HCT116 (cell line): ENCODE data around the gene DFFA. TPM values are rescaled to one million over a fixed set of nuclear protein-coding genes. Genes with fewer than 3 reads are reported as not detected.
A peak's percentile ranks its signal among the peaks of the same experiment; 100 is the strongest.

ENCODE experiments used
- ATAC-seq: fragments of 200-7000 bp; cut with Tn5 transposase; 2 replicates; pipeline ENCODE4 v1.9.1; 2020; ENCODE audit warnings: mild to moderate bottlenecking, moderate library complexity
- BruUV-seq: library from RNA; stranded (reverse); fragments of 400-500 nt; replicated peaks from 2 replicates; lab custom pipeline; 2021; lab: Mats Ljungman, UMichigan
- CTCF ChIA-PET: fragments of 300-600 bp; sonication (Branson Sonifier 250); formaldehyde crosslinking; loops from one replicate; lab custom pipeline; 2021; ENCODE audit warnings: antibody characterized with exemption; lab: Charles Lee
- POLR2A ChIA-PET: fragments of 300-600, 350-600 bp; sonication (Branson Sonifier 250); formaldehyde crosslinking; loops from one replicate; lab custom pipeline; 2021; ENCODE audit warnings: antibody characterized with exemption; lab: Charles Lee
- RAD21 ChIA-PET, 2 experiments: fragments of 300-600 bp; sonication (Branson Sonifier 250); formaldehyde crosslinking; loops; one replicate each; lab custom pipeline; 2023; ENCODE audit warnings: low total read pairs in 2 of 2; ENCODE audit not compliant: uncharacterized antibody in 2 of 2, unreplicated experiment in 2 of 2, low non-redundant PET in 1 of 2; lab: Charles Lee
- DNase-seq: peaks from one replicate; pipeline ENCODE4 v3.0.0-alpha.2; 2010; ENCODE audit warnings: low read depth, low spot score
- H2AFZ ChIP-seq: fragments of 200-600 bp; shearing (Covaris generic), sonication (generic); 2 replicates; pipeline ENCODE4 v1.6.1; 2017; ENCODE audit warnings: low read depth, mixed run types, mixed read lengths, antibody characterized with exemption, low read length; ENCODE audit not compliant: poor library complexity, severe bottlenecking
- H3K27ac ChIP-seq: 2 replicates; pipeline ENCODE4 v1.5.1; 2012; ENCODE audit warnings: low read depth, low read length
- H3K27me3 ChIP-seq: fragments of 200-600 bp; sonication (generic); 2 replicates; pipeline ENCODE4 v1.6.1; 2016; ENCODE audit warnings: mixed run types, low read length, mixed read lengths; ENCODE audit not compliant: insufficient read depth
- H3K36me3 ChIP-seq, 2 experiments: fragments of 200-500 bp in 1 of 2; fragments of 200-600 bp in 1 of 2; sonication (Bioruptor generic) in 1 of 2; sonication (generic) in 1 of 2; 2 replicates each; pipeline versions ENCODE4 v1.5.1 to v1.6.1; 2014 to 2016; ENCODE audit warnings: low read length in 2 of 2, inconsistent platforms in 1 of 2, mixed read lengths in 1 of 2, mixed run types in 1 of 2; ENCODE audit not compliant: insufficient read depth in 2 of 2, control insufficient read depth in 1 of 2
- H3K4me1 ChIP-seq, 2 experiments: fragments of 200-600 bp in 1 of 2; sonication (generic) in 1 of 2; 2 replicates each; pipeline versions ENCODE4 v1.5.1 to v1.6.1; 2012 to 2017; ENCODE audit warnings: low read length in 2 of 2, inconsistent platforms in 1 of 2, mild to moderate bottlenecking in 1 of 2, mixed read lengths in 1 of 2, mixed run types in 1 of 2, moderate library complexity in 1 of 2; ENCODE audit not compliant: insufficient read depth in 2 of 2, control insufficient read depth in 1 of 2
- H3K4me2 ChIP-seq: fragments of 200-600 bp; sonication (generic); 2 replicates; pipeline ENCODE4 v1.6.1; 2017; ENCODE audit warnings: mixed run types, low read length, mixed read lengths
- H3K4me3 ChIP-seq, 2 experiments: fragments of 200-600 bp in 1 of 2; sonication (generic) in 1 of 2; replicated peaks in 1 of 2; 2 replicates each; pipeline ENCODE4 v1.5.1; 2011 to 2016; ENCODE audit warnings: low read length in 2 of 2, control low read depth in 1 of 2, low read depth in 1 of 2, mild to moderate bottlenecking in 1 of 2, mixed read lengths in 1 of 2, mixed run types in 1 of 2
- H3K79me2 ChIP-seq: fragments of 200-600 bp; sonication (generic); 2 replicates; pipeline ENCODE4 v1.6.1; 2017; ENCODE audit warnings: mild to moderate bottlenecking, mixed run types, low read length, moderate library complexity, mixed read lengths; ENCODE audit not compliant: insufficient read depth
- H3K9ac ChIP-seq: fragments of 200-600 bp; sonication (generic); 2 replicates; pipeline ENCODE4 v1.6.1; 2016; ENCODE audit warnings: low read length, mixed read lengths
- H3K9me2 ChIP-seq: fragments of 200-600 bp; sonication (generic), shearing (Covaris generic); 2 replicates; pipeline ENCODE4 v1.6.1; 2017; ENCODE audit warnings: mixed run types, mild to moderate bottlenecking, moderate library complexity; ENCODE audit not compliant: insufficient read depth
- H3K9me3 ChIP-seq, 2 experiments: fragments of 200-500 bp in 1 of 2; fragments of 200-600 bp in 1 of 2; sonication (Bioruptor generic) in 1 of 2; sonication (generic) in 1 of 2; 2 replicates each; pipeline ENCODE4 v1.6.1; 2014 to 2017; ENCODE audit warnings: low read length in 2 of 2, mixed read lengths in 2 of 2, inconsistent platforms in 1 of 2, low read depth in 1 of 2, mild to moderate bottlenecking in 1 of 2, mixed run types in 1 of 2, moderate library complexity in 1 of 2; ENCODE audit not compliant: control insufficient read depth in 1 of 2, insufficient read depth in 1 of 2
- H4K20me1 ChIP-seq: fragments of 200-600 bp; sonication (generic), shearing (Covaris generic); 2 replicates; pipeline ENCODE4 v1.6.1; 2017; ENCODE audit warnings: mixed run types, mild to moderate bottlenecking, moderate library complexity; ENCODE audit not compliant: insufficient read depth
- ATF3 ChIP-seq: IDR thresholded peaks from 2 replicates; pipeline ENCODE4 v1.6.1; 2012
- CBX3 ChIP-seq: IDR thresholded peaks from 2 replicates; pipeline ENCODE4 v1.6.1; 2012; ENCODE audit warnings: low read depth
- CEBPB ChIP-seq: IDR thresholded peaks from 2 replicates; pipeline ENCODE4 v1.6.1; 2012; ENCODE audit warnings: low read depth
- CTCF ChIP-seq, 3 experiments: fragments of 200-600 bp in 1 of 3; sonication (generic) in 1 of 3; IDR thresholded peaks in 2 of 3; conservative IDR thresholded peaks in 1 of 3; 2 replicates each; pipeline ENCODE4 v1.5.1; 2012 to 2017; ENCODE audit warnings: low read depth in 2 of 3, low read length in 2 of 3, antibody characterized with exemption in 1 of 3, borderline replicate concordance in 1 of 3, control low read depth in 1 of 3, mild to moderate bottlenecking in 1 of 3, mixed read lengths in 1 of 3, mixed run types in 1 of 3, moderate library complexity in 1 of 3; ENCODE audit not compliant: insufficient read depth in 1 of 3
- ELF1 ChIP-seq: IDR thresholded peaks from 2 replicates; pipeline ENCODE4 v1.6.1; 2012; ENCODE audit warnings: low read depth, borderline replicate concordance
- EZH2 ChIP-seq: fragments of 200-600 bp; sonication (generic); IDR thresholded peaks from 2 replicates; pipeline ENCODE4 v1.6.1; 2017; ENCODE audit warnings: antibody characterized with exemption, mixed run types
- EZH2phosphoT487 ChIP-seq: fragments of 200-600 bp; IDR thresholded peaks from 2 replicates; pipeline ENCODE4 v1.6.1; 2018; ENCODE audit warnings: antibody characterized with exemption, borderline replicate concordance
- FOSL1 ChIP-seq: IDR thresholded peaks from 2 replicates; pipeline ENCODE4 v1.6.1; 2012; ENCODE audit warnings: low read depth
- JUND ChIP-seq: IDR thresholded peaks from 2 replicates; pipeline ENCODE4 v1.6.1; 2012
- POLR2A ChIP-seq: IDR thresholded peaks from 2 replicates; pipeline ENCODE4 v1.7.0; 2011; ENCODE audit warnings: borderline replicate concordance; ENCODE audit not compliant: insufficient read depth, insufficient read length; ENCODE audit errors: extremely low read depth
- POLR2AphosphoS5 ChIP-seq: IDR thresholded peaks from 2 replicates; pipeline ENCODE4 v1.6.1; 2011; ENCODE audit warnings: mild to moderate bottlenecking, low read depth, low read length, moderate library complexity
- RAD21 ChIP-seq: IDR thresholded peaks from 2 replicates; pipeline ENCODE4 v1.6.1; 2012; ENCODE audit warnings: low read depth, mild to moderate bottlenecking
- SIN3A ChIP-seq: IDR thresholded peaks from 2 replicates; pipeline ENCODE4 v1.6.1; 2012; ENCODE audit warnings: low read depth
- SRF ChIP-seq: IDR thresholded peaks from 2 replicates; pipeline ENCODE4 v1.6.1; 2012; ENCODE audit warnings: low read depth
- TCF7L2 ChIP-seq: IDR thresholded peaks from 2 replicates; pipeline ENCODE4 v1.7.0; 2011; ENCODE audit warnings: borderline replicate concordance, inconsistent platforms; ENCODE audit not compliant: insufficient read depth, insufficient read length; ENCODE audit errors: extremely low read depth
- YY1 ChIP-seq: IDR thresholded peaks from 2 replicates; pipeline ENCODE4 v1.6.1; 2011; ENCODE audit warnings: low read length, low read depth, moderate library complexity, mild to moderate bottlenecking; ENCODE audit not compliant: insufficient replicate concordance; ENCODE audit errors: extremely low read depth
- ZBTB33 ChIP-seq: IDR thresholded peaks from 2 replicates; pipeline ENCODE4 v1.6.1; 2011; ENCODE audit warnings: mild to moderate bottlenecking, low read length, moderate library complexity; ENCODE audit not compliant: insufficient replicate concordance; ENCODE audit errors: extremely low read depth
- ZFX ChIP-seq: fragments of 450-650 bp; IDR thresholded peaks from 2 replicates; pipeline ENCODE4 v1.6.1; 2017
- ZNF274 ChIP-seq: fragments of 200-500 bp; sonication (Bioruptor generic); IDR thresholded peaks from 2 replicates; pipeline ENCODE4 v1.6.1; 2014; ENCODE audit warnings: mild to moderate bottlenecking, low read depth, low read length, inconsistent platforms
- intact Hi-C: fragments of 100-400 bp; cut with micrococcal nuclease; formaldehyde crosslinking; loops from 2 replicates; pipeline ENCODE4 v1.10.0; 2022
- total RNA-seq: library from RNA; stranded (reverse); gene quantifications from one replicate; pipeline ENCODE4 v1.2.1, GENCODE V29; 2021; ENCODE audit not compliant: unreplicated experiment
- TF ChIP-seq, protein P1 (sequence below): IDR thresholded peaks from 2 replicates; pipeline ENCODE4 v1.6.1; 2012

DFFA gene
- total RNA-seq, 1 experiment from 2014 or later: 67.7 TPM

DNA sequence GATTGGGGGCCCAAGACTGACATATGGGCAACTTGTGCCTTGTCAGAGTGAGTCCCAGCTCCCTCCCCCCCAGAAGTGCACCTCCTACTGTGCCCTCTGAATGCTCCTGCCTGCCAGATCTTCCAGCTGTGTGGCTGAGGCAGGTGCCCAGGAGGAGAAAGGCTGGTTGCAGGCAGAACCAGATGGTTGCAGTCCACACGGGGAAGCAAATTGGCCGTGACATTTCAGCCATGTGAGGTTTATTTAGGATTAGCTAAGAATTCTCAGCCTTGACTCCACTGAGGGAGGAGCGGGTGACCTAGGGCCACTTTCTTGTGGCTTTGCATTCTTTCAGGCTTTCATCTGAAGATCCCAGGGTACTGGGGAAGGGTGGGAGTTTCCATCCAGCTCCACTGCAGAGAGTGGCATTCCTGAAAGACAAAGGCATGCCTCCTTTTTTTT, 36.2 kb upstream of the DFFA start:
- no peak for TF ChIP-seq SRF
- no peak for TF ChIP-seq EZH2
- no peak for TF ChIP-seq POLR2AphosphoS5
- no peak for TF ChIP-seq JUND
- no peak for TF ChIP-seq ATF3
- TF ChIP-seq ZBTB33: no peak
- no peak for TF ChIP-seq TCF7L2
- no peak for TF ChIP-seq POLR2A
- TF ChIP-seq RAD21: no peak
- TF ChIP-seq EZH2phosphoT487: no peak
- TF ChIP-seq CEBPB: no peak
- no peak for TF ChIP-seq ZNF274
- TF ChIP-seq CTCF (IDR thresholded peaks at IDR 0.05 in 2 of 3, conservative IDR thresholded peaks at IDR 0.05 in 1 of 3; ENCODE audit: borderline replicate concordance in 1 of 3, insufficient read depth in 1 of 3, low read depth in 2 of 3, low read length in 2 of 3): no peak
- no peak for TF ChIP-seq CBX3
- no peak for TF ChIP-seq ELF1
- TF ChIP-seq SIN3A: no peak
- TF ChIP-seq YY1: no peak
- TF ChIP-seq ZFX: no peak
- no peak for TF ChIP-seq FOSL1
- TF ChIP-seq, protein P1, sequence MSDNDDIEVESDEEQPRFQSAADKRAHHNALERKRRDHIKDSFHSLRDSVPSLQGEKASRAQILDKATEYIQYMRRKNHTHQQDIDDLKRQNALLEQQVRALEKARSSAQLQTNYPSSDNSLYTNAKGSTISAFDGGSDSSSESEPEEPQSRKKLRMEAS: no peak
- ChIA-PET CTCF (interaction anchor here (0.6 kb wide), 1 partner anchor 520 kb away, joined by 3 read pairs; no protein-coding TSS in a partner anchor), RAD21 (no interaction called here), POLR2A (no interaction called here)
- no TSS peak for BruUV-seq
- Histone ChIP-seq H3K9ac (no peak overlapping the region), H3K27me3 (no peaks in the 10 kb centered on the region), H4K20me1 (peaks cover 3% of the 10 kb centered on the region; the same call in 1 of the 2 replicates), H3K4me1 (peaks cover 17 to 30% of the 10 kb centered on the region in 2 experiments), H2AFZ (no peak overlapping the region), H3K27ac (no peak overlapping the region), H3K9me3 (no peaks in the 10 kb centered on the region), H3K9me2 (no peaks in the 10 kb centered on the region), H3K36me3 (no peaks in the 10 kb centered on the region), H3K4me2 (0 out of 2 replicates have a peak overlapping the region, but pooled peaks have one; percentile 3), H3K79me2 (peaks cover 71% of the 10 kb centered on the region), H3K4me3 (no peak overlapping the region)
- intact Hi-C loops: loop anchor here (5.0 kb wide), 1 partner anchor 454 kb away; no protein-coding TSS in a partner anchor
- DNase-seq (no peak), ATAC-seq (no peak)
